Panc1 (cell line): Measurements from ENCODE around the gene MSRB1. TPM values are rescaled to one million over a fixed set of nuclear protein-coding genes. Genes with fewer than 3 reads are reported as not detected.

Experiments used
- ATAC-seq: fragments of 200-7000 bp; cut with Tn5 transposase; 2 replicates; pipeline ENCODE4 v1.9.1; 2020; ENCODE audit warnings: mild to moderate bottlenecking, moderate library complexity
- Bru-seq: library from RNA; stranded (reverse); fragments of 400-500 nt; gene quantifications from one replicate; lab custom pipeline; 2021; lab: Mats Ljungman, UMichigan
- BruChase-seq, 2 experiments: library from RNA; stranded (reverse); fragments of 400-500 nt; gene quantifications; one replicate each; lab custom pipeline; 2021; lab: Mats Ljungman, UMichigan
- BruUV-seq: library from RNA; stranded (reverse); fragments of 400-500 nt; replicated peaks from 2 replicates; lab custom pipeline; 2021; lab: Mats Ljungman, UMichigan
- CTCF ChIA-PET: fragments of 300-600 bp; sonication (Branson Sonifier 250); formaldehyde crosslinking; loops from one replicate; lab custom pipeline; 2022; ENCODE audit warnings: antibody characterized with exemption; lab: Charles Lee
- POLR2A ChIA-PET: fragments of 300-600 bp; sonication (Branson Sonifier 250); formaldehyde crosslinking; loops from one replicate; lab custom pipeline; 2022; ENCODE audit warnings: antibody characterized with exemption; lab: Charles Lee
- DNase-seq: peaks from one replicate; pipeline ENCODE4 v3.0.0-alpha.2; 2010; ENCODE audit warnings: low read depth, low spot score
- H3K27ac ChIP-seq: 2 replicates; pipeline ENCODE4 v1.5.1; 2011; ENCODE audit warnings: mild to moderate bottlenecking, low read length, inconsistent platforms
- H3K27me3 ChIP-seq: fragments of 200-500 bp; sonication (Bioruptor generic); 2 replicates; pipeline ENCODE4 v1.6.0; 2014; ENCODE audit warnings: low read length, inconsistent platforms; ENCODE audit not compliant: control insufficient read depth, insufficient read depth
- H3K36me3 ChIP-seq: fragments of 200-500 bp; sonication (Bioruptor generic); 2 replicates; pipeline ENCODE4 v1.5.1; 2014; ENCODE audit warnings: inconsistent platforms, mild to moderate bottlenecking, low read length, moderate library complexity; ENCODE audit not compliant: control insufficient read depth, insufficient read depth
- H3K4me1 ChIP-seq: 2 replicates; pipeline ENCODE4 v1.5.1; 2011; ENCODE audit warnings: inconsistent platforms, mild to moderate bottlenecking, low read length, moderate library complexity; ENCODE audit not compliant: control insufficient read depth, insufficient read depth
- H3K4me3 ChIP-seq, 2 experiments: 2 replicates each; pipeline ENCODE4 v1.5.1; 2011 to 2012; ENCODE audit warnings: low read depth in 2 of 2, low read length in 2 of 2, mild to moderate bottlenecking in 2 of 2, inconsistent platforms in 1 of 2, moderate library complexity in 1 of 2
- H3K9me3 ChIP-seq: fragments of 200-500 bp; sonication (Bioruptor generic); 2 replicates; pipeline ENCODE4 v1.5.1; 2014; ENCODE audit warnings: low read depth, mild to moderate bottlenecking, inconsistent platforms, low read length, moderate library complexity; ENCODE audit not compliant: control insufficient read depth, insufficient read depth
- POLR2AphosphoS5 ChIP-seq: IDR thresholded peaks from 2 replicates; pipeline ENCODE4 v1.6.1; 2012; ENCODE audit warnings: mild to moderate bottlenecking, low read depth, low read length, moderate library complexity
- SIN3A ChIP-seq: IDR thresholded peaks from 2 replicates; pipeline ENCODE4 v1.6.1; 2012; ENCODE audit warnings: low read depth, mild to moderate bottlenecking, low read length, moderate library complexity, borderline replicate concordance; ENCODE audit not compliant: insufficient read depth
- TCF7L2 ChIP-seq: IDR thresholded peaks from 2 replicates; pipeline ENCODE4 v1.6.1; 2011; ENCODE audit warnings: mild to moderate bottlenecking, low read depth, low read length, inconsistent platforms
- in situ Hi-C: cut with HindIII; loops from 2 replicates; pipeline ENCODE4 v1.10.0; 2016; ENCODE audit warnings: low sequenced_read_pairs, low pct_unique_long_range_greater_than_20kb
- intact Hi-C: fragments of 100-400 bp; cut with micrococcal nuclease; formaldehyde crosslinking; loops from one replicate; pipeline ENCODE4 v1.10.0; 2022; ENCODE audit not compliant: unreplicated experiment
- long read RNA-seq: library from polyadenylated mRNA; unstranded; transcript quantifications from one replicate; pipeline ENCODE4 v2.0.0, GENCODE V29; 2021; ENCODE audit not compliant: unreplicated experiment
- polyA plus RNA-seq: library from polyadenylated mRNA; unstranded; fragments of >200 nt; gene quantifications from one replicate; pipeline ENCODE4 v1.2.1, GENCODE V29; 2012; ENCODE audit warnings: missing spikeins; ENCODE audit not compliant: insufficient read length
- total RNA-seq: library from RNA; stranded (reverse); gene quantifications from one replicate; pipeline ENCODE4 v1.2.1, GENCODE V29; 2021; ENCODE audit not compliant: unreplicated experiment
- TF ChIP-seq, protein P1 (sequence below), 2 experiments: IDR thresholded peaks; 2 replicates each; pipeline ENCODE4 v1.6.1; 2011 to 2012; ENCODE audit warnings: low read depth in 2 of 2, control low read depth in 1 of 2, low read length in 1 of 2, mild to moderate bottlenecking in 1 of 2, moderate library complexity in 1 of 2; ENCODE audit not compliant: insufficient read depth in 1 of 2
- TF ChIP-seq, protein P2 (sequence below): fragments of 450-650 bp; IDR thresholded peaks from 2 replicates; pipeline ENCODE4 v1.5.1; 2017; ENCODE audit warnings: mild to moderate bottlenecking

MSRB1 gene, protein sequence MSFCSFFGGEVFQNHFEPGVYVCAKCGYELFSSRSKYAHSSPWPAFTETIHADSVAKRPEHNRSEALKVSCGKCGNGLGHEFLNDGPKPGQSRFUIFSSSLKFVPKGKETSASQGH
- 25.3 TPM for total RNA-seq
- 44.3 TPM for polyA plus RNA-seq
- Bru-seq, nascent RNA: percentile 49 among the genes with signal in this experiment
- BruChase-seq, experiment 1, labeled RNA remaining after a 2-hour chase: percentile 51 among the genes with signal in this experiment
- percentile 66 among the genes with signal in this experiment for BruChase-seq, experiment 2, labeled RNA remaining after a 6-hour chase
- long read RNA-seq, transcript MSRB1-201 (4 exons, 1,423 nt): major isoform, 45 of 48 reads
- long read RNA-seq, partial matches to known transcripts: 0 of 48 reads
- long read RNA-seq, other reads (novel, unspliced or antisense): 2 of 48 reads

DNA sequence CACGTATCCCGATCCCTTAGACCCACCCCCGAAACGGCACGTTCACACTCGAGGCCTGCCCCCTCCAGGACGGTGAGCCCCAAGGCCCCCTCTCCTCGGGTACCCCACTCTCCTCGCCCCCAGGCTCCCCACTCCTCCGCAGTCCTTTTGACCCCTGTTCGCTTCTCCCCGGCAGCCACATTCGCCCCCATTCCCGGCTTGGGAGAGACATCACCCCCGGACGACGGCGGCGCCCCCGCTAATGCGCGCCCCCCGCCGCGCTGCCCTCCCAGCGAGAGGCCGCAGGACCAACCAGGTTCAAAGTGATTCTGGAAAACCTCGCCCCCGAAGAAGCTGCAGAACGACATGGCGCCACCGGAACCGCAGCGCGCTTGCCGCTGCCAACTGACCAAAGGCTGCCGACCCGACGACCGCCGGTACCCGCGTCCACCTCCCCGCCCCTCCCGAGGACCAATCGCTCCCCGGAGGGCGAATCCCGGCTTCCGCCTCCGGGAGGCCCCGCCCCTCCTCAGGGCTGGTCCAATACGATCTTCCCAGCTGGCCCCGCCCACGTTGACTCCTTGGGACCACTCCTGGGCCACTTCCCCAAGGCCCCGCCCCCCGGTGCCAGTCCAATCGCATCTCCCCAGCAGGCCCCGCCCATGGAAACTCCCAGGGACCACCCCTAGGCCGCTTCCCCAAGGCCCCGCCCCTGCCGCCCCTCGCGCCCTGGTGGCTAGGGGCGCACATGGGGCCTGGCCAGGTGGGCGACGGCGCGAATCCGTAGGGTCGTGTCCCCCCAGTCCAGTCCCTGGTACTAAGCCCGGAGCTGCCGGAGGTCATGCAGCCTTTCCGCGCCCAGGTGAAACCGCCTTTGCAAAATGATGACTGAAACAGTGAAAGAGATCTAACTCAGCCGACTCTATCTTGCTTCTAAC lies at the start of gene MSRB1:
Gene MSRB1, minus strand, starts transcription at position 390 of the 917 bp plus-strand sequence. Its CDS starts 43 bp downstream, at position 347.
- peak within 1 kb of the TSS; percentile 82 for H3K27ac ChIP-seq

More for the DNA sequence above, at the start of gene MSRB1:
- ChIA-PET POLR2A (interaction anchor here (0.6 kb wide), 1 partner anchor 332 kb away, joined by 5 read pairs; no protein-coding TSS in a partner anchor), CTCF (interaction anchor here (0.5 kb wide), 1 partner anchor 22 kb away, joined by 6 read pairs; the partner anchor contains the start of gene RPS2)
- Histone ChIP-seq H3K36me3 (no peaks in the 10 kb centered on the region; the same call in 1 of the 2 replicates), H3K27me3 (no peaks in the 10 kb centered on the region), H3K9me3 (no peaks in the 10 kb centered on the region), H3K4me3 (peak within 1 kb of the TSS; percentile 60 to 78), H3K4me1 (peaks cover 11% of the 10 kb centered on the region)
- in situ Hi-C loops (no loop called here), intact Hi-C loops (no loop called here)
- DNase-seq (no peak), ATAC-seq (peak; percentile 96)
- TF ChIP-seq POLR2AphosphoS5 (peak; percentile 70; the same call in 1 of the 2 replicates), SIN3A (0 out of 2 replicates have a peak, but pooled peaks have one; percentile 43), TCF7L2 (peak; percentile 82)
- TF ChIP-seq, protein P1, sequence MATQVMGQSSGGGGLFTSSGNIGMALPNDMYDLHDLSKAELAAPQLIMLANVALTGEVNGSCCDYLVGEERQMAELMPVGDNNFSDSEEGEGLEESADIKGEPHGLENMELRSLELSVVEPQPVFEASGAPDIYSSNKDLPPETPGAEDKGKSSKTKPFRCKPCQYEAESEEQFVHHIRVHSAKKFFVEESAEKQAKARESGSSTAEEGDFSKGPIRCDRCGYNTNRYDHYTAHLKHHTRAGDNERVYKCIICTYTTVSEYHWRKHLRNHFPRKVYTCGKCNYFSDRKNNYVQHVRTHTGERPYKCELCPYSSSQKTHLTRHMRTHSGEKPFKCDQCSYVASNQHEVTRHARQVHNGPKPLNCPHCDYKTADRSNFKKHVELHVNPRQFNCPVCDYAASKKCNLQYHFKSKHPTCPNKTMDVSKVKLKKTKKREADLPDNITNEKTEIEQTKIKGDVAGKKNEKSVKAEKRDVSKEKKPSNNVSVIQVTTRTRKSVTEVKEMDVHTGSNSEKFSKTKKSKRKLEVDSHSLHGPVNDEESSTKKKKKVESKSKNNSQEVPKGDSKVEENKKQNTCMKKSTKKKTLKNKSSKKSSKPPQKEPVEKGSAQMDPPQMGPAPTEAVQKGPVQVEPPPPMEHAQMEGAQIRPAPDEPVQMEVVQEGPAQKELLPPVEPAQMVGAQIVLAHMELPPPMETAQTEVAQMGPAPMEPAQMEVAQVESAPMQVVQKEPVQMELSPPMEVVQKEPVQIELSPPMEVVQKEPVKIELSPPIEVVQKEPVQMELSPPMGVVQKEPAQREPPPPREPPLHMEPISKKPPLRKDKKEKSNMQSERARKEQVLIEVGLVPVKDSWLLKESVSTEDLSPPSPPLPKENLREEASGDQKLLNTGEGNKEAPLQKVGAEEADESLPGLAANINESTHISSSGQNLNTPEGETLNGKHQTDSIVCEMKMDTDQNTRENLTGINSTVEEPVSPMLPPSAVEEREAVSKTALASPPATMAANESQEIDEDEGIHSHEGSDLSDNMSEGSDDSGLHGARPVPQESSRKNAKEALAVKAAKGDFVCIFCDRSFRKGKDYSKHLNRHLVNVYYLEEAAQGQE (IDR thresholded peaks at IDR 0.05; ENCODE audit: insufficient read depth in 1 of 2, low read depth in 2 of 2, low read length in 1 of 2): no peak
- TF ChIP-seq, protein P2, sequence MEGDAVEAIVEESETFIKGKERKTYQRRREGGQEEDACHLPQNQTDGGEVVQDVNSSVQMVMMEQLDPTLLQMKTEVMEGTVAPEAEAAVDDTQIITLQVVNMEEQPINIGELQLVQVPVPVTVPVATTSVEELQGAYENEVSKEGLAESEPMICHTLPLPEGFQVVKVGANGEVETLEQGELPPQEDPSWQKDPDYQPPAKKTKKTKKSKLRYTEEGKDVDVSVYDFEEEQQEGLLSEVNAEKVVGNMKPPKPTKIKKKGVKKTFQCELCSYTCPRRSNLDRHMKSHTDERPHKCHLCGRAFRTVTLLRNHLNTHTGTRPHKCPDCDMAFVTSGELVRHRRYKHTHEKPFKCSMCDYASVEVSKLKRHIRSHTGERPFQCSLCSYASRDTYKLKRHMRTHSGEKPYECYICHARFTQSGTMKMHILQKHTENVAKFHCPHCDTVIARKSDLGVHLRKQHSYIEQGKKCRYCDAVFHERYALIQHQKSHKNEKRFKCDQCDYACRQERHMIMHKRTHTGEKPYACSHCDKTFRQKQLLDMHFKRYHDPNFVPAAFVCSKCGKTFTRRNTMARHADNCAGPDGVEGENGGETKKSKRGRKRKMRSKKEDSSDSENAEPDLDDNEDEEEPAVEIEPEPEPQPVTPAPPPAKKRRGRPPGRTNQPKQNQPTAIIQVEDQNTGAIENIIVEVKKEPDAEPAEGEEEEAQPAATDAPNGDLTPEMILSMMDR: no peak
- no TSS peak for BruUV-seq
